ENCODE results near the gene GRHL3.

GRHL3 gene

GRCh38 chr1:24293392-24294227, 25.5 kb upstream of the GRHL3 start:
- no peak for DNase-seq

DNA sequence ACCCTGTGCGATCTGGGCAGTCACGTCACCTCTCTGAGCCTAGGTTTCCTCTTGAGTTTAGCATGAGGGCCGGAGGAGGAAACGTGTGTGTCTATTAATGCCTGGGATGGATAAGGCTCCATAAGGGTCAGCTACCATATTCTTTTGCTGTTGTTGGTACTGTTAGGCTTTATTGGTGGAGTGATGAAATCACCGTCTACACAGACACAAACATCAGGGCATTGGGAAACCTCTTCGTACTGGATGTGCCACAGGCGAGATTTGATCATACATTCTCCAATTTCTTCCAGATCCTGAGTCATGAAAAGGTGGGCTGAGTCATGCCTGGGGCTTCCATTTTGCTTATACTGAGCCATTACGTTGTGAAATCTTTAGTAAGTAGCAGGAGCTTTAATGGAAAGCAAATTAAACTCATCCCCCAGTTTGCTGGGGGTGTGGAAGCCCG, 24.9 kb upstream of the GRHL3 start:
- DNase-seq: no peak

DNA sequence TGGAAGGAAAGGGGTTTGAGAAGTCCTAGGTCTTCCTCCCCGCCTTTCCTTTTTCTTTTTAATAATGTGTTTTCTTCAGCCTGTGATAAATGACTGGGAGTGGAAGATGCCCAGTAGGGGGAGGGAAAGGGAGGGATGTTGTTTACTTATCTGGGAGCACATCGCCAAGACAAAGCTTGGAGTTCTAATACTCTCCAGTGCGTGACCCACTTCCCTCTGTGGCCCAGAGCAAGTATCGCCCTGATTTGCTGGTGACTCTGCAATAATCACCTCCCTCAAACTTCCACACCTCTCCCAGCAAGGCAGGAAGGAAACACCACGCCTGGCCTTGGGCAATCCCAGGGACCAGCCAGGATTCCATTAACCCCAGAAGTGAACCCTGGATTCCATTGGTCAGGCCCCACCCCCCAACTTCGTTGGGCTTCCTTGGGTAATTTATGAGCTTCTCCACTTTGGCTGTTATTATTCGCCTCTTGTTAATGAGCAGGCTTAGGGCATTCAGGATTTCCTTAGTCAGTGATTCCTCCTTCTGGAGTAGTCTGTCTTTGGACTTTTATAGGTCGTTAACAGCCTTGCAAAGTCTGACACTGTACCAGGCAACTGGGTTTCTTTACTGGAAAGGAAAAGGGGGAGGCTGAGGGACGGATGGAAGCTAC, 24.3 kb upstream of the GRHL3 start:
- DNase-seq: no peak

DNA sequence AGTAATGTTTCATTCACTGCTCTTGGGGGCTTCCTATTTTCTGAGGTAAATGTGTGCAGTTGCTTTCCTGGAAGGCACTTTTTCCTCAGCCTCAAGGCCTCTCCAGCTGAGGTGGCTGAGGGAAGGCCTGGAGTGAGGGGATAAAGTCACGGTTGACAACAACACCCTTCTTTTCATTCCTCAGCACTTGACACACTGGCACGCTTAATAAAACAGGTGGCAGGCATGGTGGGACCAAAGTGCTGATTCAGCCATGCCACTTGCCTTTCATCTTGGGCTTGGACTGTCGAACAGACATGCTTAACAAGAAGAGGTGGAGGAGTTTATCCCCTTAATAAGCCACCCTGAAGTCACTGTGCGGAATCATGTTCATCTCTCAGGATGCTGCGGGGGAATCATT, 23.6 kb upstream of the GRHL3 start:
- DNase-seq: no peak

GRCh38 chr1:24297187-24297851, 21.8 kb upstream of the GRHL3 start:
- DNase-seq: no peak

GRCh38 chr1:24297852-24298232, 21.3 kb upstream of the GRHL3 start:
- no peak for DNase-seq

- DNase-seq: no peak
Observed at GRCh38 chr1:24298606-24299005, 20.6 kb upstream of the GRHL3 start.

DNA sequence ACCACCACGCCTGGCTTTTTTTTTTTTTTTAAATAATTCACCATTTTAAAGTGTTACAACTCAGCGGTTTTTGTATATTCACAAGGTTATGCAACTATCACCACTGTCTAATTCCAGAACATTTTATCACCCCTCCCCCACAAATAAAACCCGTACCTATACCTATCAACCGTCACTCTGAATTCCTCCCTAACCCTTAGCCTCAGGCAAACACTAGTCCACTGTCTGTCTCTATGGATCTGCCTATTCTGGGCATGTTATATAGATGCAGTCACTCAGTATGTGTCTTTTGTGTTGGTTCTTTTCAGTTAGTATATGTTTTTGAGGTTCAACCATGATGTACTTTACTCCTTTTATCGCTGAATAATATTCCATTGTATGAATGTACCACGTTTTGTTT, 19.3 kb upstream of the GRHL3 start:
- no peak for DNase-seq

- no peak for DNase-seq
Observed at GRCh38 chr1:24300971-24301784, 18.0 kb upstream of the GRHL3 start.

DNA sequence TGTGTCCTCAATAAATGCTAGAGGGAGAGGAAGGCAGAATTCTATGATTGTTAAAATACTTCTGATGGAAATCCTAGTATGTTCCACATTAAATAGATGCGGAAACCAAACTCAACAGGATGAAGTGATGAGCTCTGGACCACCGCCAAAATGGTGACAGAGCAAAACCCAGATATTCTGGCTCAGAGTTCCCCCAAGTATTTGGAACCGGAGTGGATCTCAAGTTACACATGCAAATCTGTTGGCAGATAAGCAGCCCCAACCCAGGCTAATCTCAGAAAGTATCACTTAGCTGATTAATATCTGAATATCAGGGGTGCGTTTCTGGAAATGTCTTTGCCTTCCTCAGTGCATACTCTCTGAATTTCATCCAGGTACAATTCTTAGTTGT, 17.4 kb upstream of the GRHL3 start:
- no peak for DNase-seq

GRCh38 chr1:24302209-24302611, 16.9 kb upstream of the GRHL3 start:
- no peak for DNase-seq

- no peak for DNase-seq
Observed at GRCh38 chr1:24303600-24303999, 15.6 kb upstream of the GRHL3 start.

DNA sequence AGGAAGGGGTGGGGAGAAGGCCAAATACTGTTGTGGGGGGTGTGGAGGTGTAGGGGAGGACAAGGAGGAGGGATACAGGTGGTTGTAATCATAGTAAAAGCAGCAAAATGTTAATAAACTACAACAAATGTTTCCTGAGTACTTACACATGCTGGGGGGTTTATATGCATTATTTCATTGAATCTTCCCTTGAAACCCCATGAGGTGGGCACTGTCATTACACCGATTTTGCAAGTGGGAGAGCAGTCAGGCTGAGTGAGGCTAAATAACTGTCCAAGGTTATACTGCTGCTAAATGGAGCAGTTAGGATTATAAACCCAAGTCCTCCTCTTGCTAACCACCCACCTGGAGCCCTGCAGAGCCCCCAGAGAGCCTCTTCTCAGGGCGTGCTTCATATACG, 14.4 kb upstream of the GRHL3 start:
- no peak for DNase-seq

DNA sequence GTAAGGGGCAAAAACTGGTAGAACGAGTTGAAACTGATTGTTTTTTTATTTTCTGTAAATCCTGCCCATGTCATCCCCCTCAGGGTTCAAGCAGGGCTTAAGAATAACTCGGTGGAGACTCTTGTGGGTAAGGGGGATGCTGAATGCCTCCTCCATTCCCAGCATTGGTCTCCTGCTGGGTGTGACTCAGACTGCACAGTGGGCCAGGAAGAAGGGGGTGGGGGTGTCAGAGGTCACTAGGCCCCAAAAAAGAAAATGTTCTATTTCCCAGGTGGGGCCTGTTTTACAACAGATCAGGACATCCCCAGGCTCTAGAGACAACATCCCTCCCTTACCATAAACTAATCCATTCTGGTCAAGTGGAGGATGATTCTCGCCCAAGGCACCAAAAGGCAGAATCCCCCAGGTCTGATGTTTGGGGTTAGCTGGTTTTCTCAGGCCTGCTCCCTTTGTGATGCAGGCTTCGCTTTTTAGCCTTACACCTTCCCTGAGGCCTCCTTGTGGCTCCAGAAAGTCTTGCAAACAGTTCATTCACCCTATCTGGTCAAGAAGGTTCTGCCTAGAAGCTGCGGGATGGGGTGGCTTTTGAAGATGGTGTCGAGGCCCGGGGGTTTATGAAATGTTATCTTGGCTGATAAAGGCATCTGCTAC, 10.7 kb upstream of the GRHL3 start:
- no peak for DNase-seq

DNA sequence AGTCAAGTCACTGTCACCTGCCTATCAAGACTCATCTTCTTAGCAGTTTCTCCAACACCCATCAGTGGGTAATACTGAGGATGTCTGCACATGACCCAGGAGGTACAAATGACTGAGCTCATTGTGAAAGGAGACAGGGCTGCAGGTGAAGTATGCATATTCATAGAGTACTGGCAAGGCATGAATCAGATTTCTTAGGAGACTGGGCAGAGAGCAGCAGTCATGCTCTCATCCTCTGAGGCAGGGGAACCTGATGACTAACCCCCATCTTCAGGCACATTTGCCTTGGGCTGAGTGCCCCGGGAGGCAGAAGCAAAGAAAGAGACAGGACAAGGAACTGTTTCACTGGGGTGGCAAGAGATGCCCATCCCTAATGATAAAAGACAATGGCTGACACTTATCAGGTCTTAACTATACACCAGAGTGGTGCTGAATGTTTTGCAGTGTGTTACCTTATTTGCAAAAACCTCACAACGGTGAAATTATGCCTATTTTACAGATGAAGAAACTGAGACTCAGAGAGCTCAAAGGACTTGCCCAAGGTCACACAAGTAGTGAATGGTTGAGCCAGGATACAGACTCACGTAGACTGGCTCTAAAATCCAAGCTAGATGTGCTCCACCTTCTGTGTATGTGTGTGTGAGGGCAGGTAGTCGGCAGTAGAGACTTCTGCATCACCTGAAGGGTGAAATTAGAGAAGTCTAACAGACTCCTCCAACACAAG, 9.2 kb upstream of the GRHL3 start:
- DNase-seq: no peak

DNA sequence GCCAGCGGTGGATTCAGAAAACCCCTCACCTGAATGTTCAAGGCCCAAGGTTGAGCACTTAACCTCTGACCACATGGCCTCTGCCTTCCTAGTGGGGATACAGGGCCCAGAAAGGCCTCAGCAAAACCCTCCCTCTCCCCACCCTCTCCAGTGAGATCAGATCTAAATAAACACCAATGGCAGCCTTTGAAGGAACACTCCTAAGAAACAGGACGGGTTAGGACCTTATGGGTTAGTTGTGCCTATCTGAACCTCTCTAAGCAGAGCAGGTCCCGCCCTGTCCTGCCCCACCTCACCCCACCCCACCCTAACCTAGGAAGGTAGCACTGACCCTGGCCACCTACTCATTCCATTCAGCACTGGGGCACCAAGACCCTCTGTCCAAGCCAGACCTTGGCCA, 7.9 kb upstream of the GRHL3 start:
- no peak for DNase-seq

- no peak for DNase-seq
Observed at GRCh38 chr1:24311741-24312140, 7.4 kb upstream of the GRHL3 start.

GRCh38 chr1:24315391-24315790, 3.8 kb upstream of the GRHL3 start:
- DNase-seq: no peak

GRCh38 chr1:24316645-24317044, 2.5 kb upstream of the GRHL3 start:
- DNase-seq: no peak

DNA sequence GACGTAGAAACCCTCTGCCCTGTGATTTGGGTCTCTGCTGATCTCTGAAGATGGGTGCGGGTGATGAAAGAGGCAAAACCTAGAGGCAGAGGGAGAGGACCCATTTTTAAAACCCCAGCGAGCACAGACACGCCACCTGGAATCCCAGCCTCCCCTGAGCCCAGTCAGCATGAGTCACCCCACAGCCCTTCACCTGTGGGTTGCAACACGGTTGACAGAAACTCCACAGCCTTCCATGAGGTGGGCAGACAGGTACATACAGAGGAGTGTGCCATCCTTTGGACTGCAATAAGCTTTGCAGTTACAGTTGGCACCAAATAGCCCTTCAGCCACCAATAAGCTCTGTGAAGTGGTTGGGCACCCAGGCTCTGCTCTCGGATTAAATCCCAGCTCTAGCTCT, 2.1 kb upstream of the GRHL3 start:
- no peak for DNase-seq

GRCh38 chr1:24317956-24318614, 1.1 kb upstream of the GRHL3 start:
- no peak for DNase-seq

All from NCI-H146 (cell line).